ENCODE data around the gene GSDMA.
"Not testable (repeated sequence)": the region's sequence is repeated elsewhere in the genome, so short reads cannot be mapped to it uniquely, and the experiment has no call there.

GSDMA gene

GRCh38 chr17:39996162-39996561, 33.4 kb downstream of the GSDMA start:
- H3K27me3 ChIP-seq (replicated peaks; ENCODE audit: control insufficient read depth, insufficient read depth, low read length), result no peaks in the 10 kb centered on the region
- no peak overlapping the region for H3K4me3 ChIP-seq (replicated peaks; ENCODE audit: low read depth, low read length)
- DNase-seq (ENCODE audit: extremely low read depth, insufficient read length), result no peak
- TF ChIP-seq CTCF (IDR thresholded peaks at IDR 0.05; ENCODE audit: insufficient read depth, low read length, poor library complexity, severe bottlenecking), result no peak
- H3K36me3 ChIP-seq (ENCODE audit: control insufficient read depth, insufficient read depth, low read length), result peaks cover 43% of the 10 kb centered on the region

GRCh38 chr17:39996800-39997199, 34.0 kb downstream of the GSDMA start:
- H3K4me3 ChIP-seq (replicated peaks; ENCODE audit: low read depth, low read length), result no peak overlapping the region
- no peak for DNase-seq (ENCODE audit: extremely low read depth, insufficient read length)
- TF ChIP-seq CTCF (IDR thresholded peaks at IDR 0.05; ENCODE audit: insufficient read depth, low read length, poor library complexity, severe bottlenecking), result no peak
- peaks cover 43% of the 10 kb centered on the region for H3K36me3 ChIP-seq (ENCODE audit: control insufficient read depth, insufficient read depth, low read length)
- no peaks in the 10 kb centered on the region for H3K27me3 ChIP-seq (replicated peaks; ENCODE audit: control insufficient read depth, insufficient read depth, low read length)

GRCh38 chr17:39997543-39997942, 34.7 kb downstream of the GSDMA start:
- TF ChIP-seq CTCF (IDR thresholded peaks at IDR 0.05; ENCODE audit: insufficient read depth, low read length, poor library complexity, severe bottlenecking), result no peak
- no peak for DNase-seq (ENCODE audit: extremely low read depth, insufficient read length)
- peaks cover 39% of the 10 kb centered on the region for H3K36me3 ChIP-seq (ENCODE audit: control insufficient read depth, insufficient read depth, low read length)
- H3K4me3 ChIP-seq (replicated peaks; ENCODE audit: low read depth, low read length), result no peak overlapping the region
- no peaks in the 10 kb centered on the region for H3K27me3 ChIP-seq (replicated peaks; ENCODE audit: control insufficient read depth, insufficient read depth, low read length)

- DNase-seq (ENCODE audit: extremely low read depth, insufficient read length), result no peak
- no peaks in the 10 kb centered on the region for H3K27me3 ChIP-seq (replicated peaks; ENCODE audit: control insufficient read depth, insufficient read depth, low read length)
- H3K4me3 ChIP-seq (replicated peaks; ENCODE audit: low read depth, low read length), result no peak overlapping the region
- no peak for TF ChIP-seq CTCF (IDR thresholded peaks at IDR 0.05; ENCODE audit: insufficient read depth, low read length, poor library complexity, severe bottlenecking)
- peaks cover 26% of the 10 kb centered on the region for H3K36me3 ChIP-seq (ENCODE audit: control insufficient read depth, insufficient read depth, low read length)
These were observed 36.3 kb downstream of the GSDMA start for GRCh38 chr17:39999067-39999466.

GRCh38 chr17:40000161-40000560, 37.4 kb downstream of the GSDMA start:
- no peak for DNase-seq (ENCODE audit: extremely low read depth, insufficient read length)
- peaks cover 16% of the 10 kb centered on the region for H3K36me3 ChIP-seq (ENCODE audit: control insufficient read depth, insufficient read depth, low read length)
- H3K27me3 ChIP-seq (replicated peaks; ENCODE audit: control insufficient read depth, insufficient read depth, low read length), result no peaks in the 10 kb centered on the region
- no peak for TF ChIP-seq CTCF (IDR thresholded peaks at IDR 0.05; ENCODE audit: insufficient read depth, low read length, poor library complexity, severe bottlenecking)
- H3K4me3 ChIP-seq (replicated peaks; ENCODE audit: low read depth, low read length), result no peak overlapping the region

- H3K27me3 ChIP-seq (replicated peaks; ENCODE audit: control insufficient read depth, insufficient read depth, low read length); H3K36me3 ChIP-seq (ENCODE audit: control insufficient read depth, insufficient read depth, low read length); H3K4me3 ChIP-seq (replicated peaks; ENCODE audit: low read depth, low read length); DNase-seq (ENCODE audit: extremely low read depth, insufficient read length): not testable (repeated sequence)
These were observed 38.5 kb downstream of the GSDMA start for GRCh38 chr17:40001335-40001734.

Data from GM06990 (cell line).